H54 (cell line): Measurements from ENCODE around the gene NT5E.
A peak's percentile ranks its signal among the peaks of the same experiment; 100 is the strongest.

Experiments
- DNase-seq: peaks from one replicate; pipeline ENCODE4 v3.0.0; 2011; ENCODE audit warnings: low spot score, mixed read lengths; ENCODE audit not compliant: insufficient read length
- FAIRE-seq: peaks from 3 replicates; lab custom pipeline; 2011; peaks lifted over from hg19 to GRCh38; lab: Jason Lieb, UNC
- POLR2A ChIP-seq: IDR thresholded peaks from 2 replicates; pipeline ENCODE4 v1.6.1; 2011; ENCODE audit warnings: low read depth, mild to moderate bottlenecking, low read length

Gene NT5E

GRCh38 chr6:85432554-85432953 lies 17.3 kb upstream of the NT5E start:
- DNase-seq: no peak
- no peak for FAIRE-seq

GRCh38 chr6:85435851-85436250 lies 14.0 kb upstream of the NT5E start:
- FAIRE-seq (peak; percentile 88), DNase-seq (no peak)
- no peak for TF ChIP-seq POLR2A

More at GRCh38 chr6:85432554-85432953, 17.3 kb upstream of the NT5E start:
- no peak for TF ChIP-seq POLR2A

- DNase-seq (no peak), FAIRE-seq (peak; percentile 41)
Observed at GRCh38 chr6:85436411-85436810, 13.5 kb upstream of the NT5E start.

GRCh38 chr6:85436939-85437495 lies 12.9 kb upstream of the NT5E start:
- FAIRE-seq: peak; percentile 97
- DNase-seq: no peak
- no peak for TF ChIP-seq POLR2A

More at GRCh38 chr6:85436411-85436810, 13.5 kb upstream of the NT5E start:
- no peak for TF ChIP-seq POLR2A

- no peak for FAIRE-seq
Observed at GRCh38 chr6:85443349-85444117, 6.3 kb upstream of the NT5E start.

GRCh38 chr6:85449388-85449817 lies 480 bp upstream of the NT5E start:
- no peak for FAIRE-seq
- peak; percentile 35 for DNase-seq
- peak; percentile 44; the same call in 1 of the 2 replicates for TF ChIP-seq POLR2A

More at GRCh38 chr6:85443349-85444117, 6.3 kb upstream of the NT5E start:
- no peak for DNase-seq
- no peak for TF ChIP-seq POLR2A

- no peak for TF ChIP-seq POLR2A
- DNase-seq: no peak
- FAIRE-seq: no peak
Observed at GRCh38 chr6:85451565-85452306, 1.9 kb downstream of the NT5E start.

GRCh38 chr6:85452441-85452881 lies 2.6 kb downstream of the NT5E start:
- no peak for TF ChIP-seq POLR2A
- no peak for DNase-seq
- FAIRE-seq: no peak

- no peak for TF ChIP-seq POLR2A
- no peak for FAIRE-seq
- DNase-seq: no peak
Observed at GRCh38 chr6:85453052-85453451, 3.2 kb downstream of the NT5E start.

GRCh38 chr6:85453490-85453889 lies 3.6 kb downstream of the NT5E start:
- TF ChIP-seq POLR2A: no peak
- no peak for DNase-seq
- FAIRE-seq: no peak

- FAIRE-seq (no peak), DNase-seq (no peak)
- no peak for TF ChIP-seq POLR2A
Observed at GRCh38 chr6:85455471-85456026, 5.7 kb downstream of the NT5E start.

GRCh38 chr6:85456782-85457181 lies 6.9 kb downstream of the NT5E start:
- FAIRE-seq (no peak), DNase-seq (no peak)
- TF ChIP-seq POLR2A: no peak

GRCh38 chr6:85458184-85458583 lies 8.3 kb downstream of the NT5E start:
- TF ChIP-seq POLR2A: no peak
- FAIRE-seq (no peak), DNase-seq (no peak)

GRCh38 chr6:85458782-85459181 lies 8.9 kb downstream of the NT5E start:
- FAIRE-seq (peak; percentile 88), DNase-seq (no peak)
- no peak for TF ChIP-seq POLR2A
